Natural killer cell (primary cell): ENCODE data around the gene RIC3. TPM values are rescaled to one million over a fixed set of nuclear protein-coding genes. Genes with fewer than 3 reads are reported as not detected.

ENCODE experiments used
- ATAC-seq, 3 donors: fragments of 150-1000 bp in 2 of 3; fragments of 200-7000 bp in 1 of 3; cut with Tn5 transposase; 1 replicate in 1 of 3; 2 replicates in 2 of 3; pipeline ENCODE4 v1.10.0; 2021; ENCODE audit warnings: mild to moderate bottlenecking in 2 of 3, moderate library complexity in 2 of 3
- DNase-seq, 2 donors: peaks; one replicate each; pipeline versions ENCODE4 v3.0.0 to v3.0.0-alpha.2; 2013 to 2021; ENCODE audit warnings: mixed read lengths in 1 of 2
- H3K27ac ChIP-seq: one replicate; pipeline ENCODE4 v1.5.1; 2013; ENCODE audit warnings: mild to moderate bottlenecking, low read length
- H3K27me3 ChIP-seq: one replicate; pipeline ENCODE4 v1.6.1; 2013; ENCODE audit warnings: low read length; ENCODE audit not compliant: control insufficient read depth, insufficient read depth
- H3K36me3 ChIP-seq: one replicate; pipeline ENCODE4 v1.6.1; 2013; ENCODE audit warnings: low read length; ENCODE audit not compliant: control insufficient read depth, insufficient read depth
- H3K4me1 ChIP-seq: one replicate; pipeline ENCODE4 v1.6.1; 2013; ENCODE audit warnings: low read length; ENCODE audit not compliant: control insufficient read depth, insufficient read depth
- H3K4me3 ChIP-seq: one replicate; pipeline ENCODE4 v1.5.1; 2013; ENCODE audit warnings: low read length
- H3K9me3 ChIP-seq: one replicate; pipeline ENCODE4 v1.6.1; 2013; ENCODE audit warnings: low read length; ENCODE audit not compliant: control insufficient read depth, insufficient read depth
- H3K27ac Mint-ChIP-seq, 2 donors: one replicate each; pipeline ENCODE4 v1.8.0; 2022; ENCODE audit warnings: mild to moderate bottlenecking in 2 of 2, mixed read lengths in 2 of 2, moderate library complexity in 1 of 2
- H3K27me3 Mint-ChIP-seq, 2 donors: one replicate each; pipeline ENCODE4 v1.8.0; 2022; ENCODE audit warnings: low read depth in 2 of 2, mixed read lengths in 2 of 2
- H3K36me3 Mint-ChIP-seq: one replicate; pipeline ENCODE4 v1.8.0; 2022; ENCODE audit warnings: mixed read lengths
- H3K4me1 Mint-ChIP-seq, 2 donors: one replicate each; pipeline ENCODE4 v1.8.0; 2022; ENCODE audit warnings: mixed read lengths in 2 of 2
- H3K4me3 Mint-ChIP-seq: one replicate; pipeline ENCODE4 v1.8.0; 2022; ENCODE audit warnings: mild to moderate bottlenecking, moderate library complexity, mixed read lengths
- H3K9me3 Mint-ChIP-seq, 2 donors: one replicate each; pipeline ENCODE4 v1.8.0; 2022; ENCODE audit warnings: mixed read lengths in 2 of 2
- WGBS: methylation state at CpG from one replicate; pipeline ENCODE4 v1.1.7; 2013; ENCODE audit warnings: missing lambda C conversion rate; ENCODE audit not compliant: insufficient coverage; 5-methylcytosine and 5-hydroxymethylcytosine counted together
- intact Hi-C: fragments of 100-400 bp; cut with micrococcal nuclease; formaldehyde crosslinking; loops from one replicate; pipeline ENCODE4 v1.14.2; 2022
- total RNA-seq, 4 donors: library from RNA; stranded (reverse); fragments of 120-200 nt in 1 of 4; gene quantifications; one replicate each; pipeline versions ENCODE4 v1.2.3 to v1.2.4, GENCODE V29; 2013 to 2022
- TF ChIP-seq, protein P1 (sequence below): fragments of 200-600 bp; IDR thresholded peaks from one replicate; pipeline ENCODE4 v1.8.0; 2022; ENCODE audit warnings: antibody characterized with exemption

RIC3 gene
- total RNA-seq, 3 donors from 2014 or later (not counting 1 experiment from before 2014, with no cell fraction given) = 3.5 to 4.7 (median 3.6) TPM

DNA sequence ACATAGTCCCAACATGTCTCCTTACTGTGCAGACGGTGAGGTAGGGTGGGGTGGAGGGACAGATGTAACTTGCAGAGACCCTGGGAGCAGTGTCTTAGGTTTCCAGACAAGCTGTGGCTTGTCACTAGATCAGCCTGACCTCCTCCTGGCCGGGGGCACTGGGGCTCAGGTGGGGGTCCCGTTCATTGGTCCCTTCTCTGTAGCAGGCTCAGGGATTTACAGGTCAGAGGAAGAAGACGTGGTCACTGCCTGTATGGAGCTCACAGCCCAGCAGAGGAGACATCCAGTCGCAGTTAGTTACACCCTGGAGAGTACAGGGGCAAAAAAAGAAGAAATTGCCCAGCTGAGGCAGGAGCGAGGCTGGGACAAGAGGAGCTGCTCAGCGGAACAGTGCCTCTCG, 109.8 kb downstream of the RIC3 start:
- no peaks in the 10 kb centered on the region for H3K27me3 ChIP-seq
- H3K36me3 ChIP-seq = no peaks in the 10 kb centered on the region
- Mint-ChIP-seq H3K36me3 (no peaks in the 10 kb centered on the region), H3K4me1 (no peaks in the 10 kb centered on the region), H3K27me3 (peaks cover 0 to 6% of the 10 kb centered on the region in 2 donors), H3K27ac (no peak overlapping the region), H3K9me3 (no peaks in the 10 kb centered on the region), H3K4me3 (no peak overlapping the region)
- no peaks in the 10 kb centered on the region for H3K4me1 ChIP-seq
- TF ChIP-seq, protein P1, sequence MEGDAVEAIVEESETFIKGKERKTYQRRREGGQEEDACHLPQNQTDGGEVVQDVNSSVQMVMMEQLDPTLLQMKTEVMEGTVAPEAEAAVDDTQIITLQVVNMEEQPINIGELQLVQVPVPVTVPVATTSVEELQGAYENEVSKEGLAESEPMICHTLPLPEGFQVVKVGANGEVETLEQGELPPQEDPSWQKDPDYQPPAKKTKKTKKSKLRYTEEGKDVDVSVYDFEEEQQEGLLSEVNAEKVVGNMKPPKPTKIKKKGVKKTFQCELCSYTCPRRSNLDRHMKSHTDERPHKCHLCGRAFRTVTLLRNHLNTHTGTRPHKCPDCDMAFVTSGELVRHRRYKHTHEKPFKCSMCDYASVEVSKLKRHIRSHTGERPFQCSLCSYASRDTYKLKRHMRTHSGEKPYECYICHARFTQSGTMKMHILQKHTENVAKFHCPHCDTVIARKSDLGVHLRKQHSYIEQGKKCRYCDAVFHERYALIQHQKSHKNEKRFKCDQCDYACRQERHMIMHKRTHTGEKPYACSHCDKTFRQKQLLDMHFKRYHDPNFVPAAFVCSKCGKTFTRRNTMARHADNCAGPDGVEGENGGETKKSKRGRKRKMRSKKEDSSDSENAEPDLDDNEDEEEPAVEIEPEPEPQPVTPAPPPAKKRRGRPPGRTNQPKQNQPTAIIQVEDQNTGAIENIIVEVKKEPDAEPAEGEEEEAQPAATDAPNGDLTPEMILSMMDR = no peak
- no peaks in the 10 kb centered on the region for H3K9me3 ChIP-seq
- no peak overlapping the region for H3K4me3 ChIP-seq
- WGBS = 85% methylated on average over 7 of the region's 8 CpGs
- no peak overlapping the region for H3K27ac ChIP-seq
- DNase-seq (no peak), ATAC-seq (no peak)
- intact Hi-C loops = no loop called here

GRCh38 chr11:8058216-8058615, 110.6 kb downstream of the RIC3 start:
- Histone ChIP-seq H3K27me3 (no peaks in the 10 kb centered on the region), H3K4me3 (no peak overlapping the region), H3K9me3 (no peaks in the 10 kb centered on the region), H3K27ac (no peak overlapping the region), H3K4me1 (no peaks in the 10 kb centered on the region), H3K36me3 (no peaks in the 10 kb centered on the region)
- WGBS = 93% methylated on average over 8 of the region's 9 CpGs
- Mint-ChIP-seq H3K27me3 (peaks cover 0 to 6% of the 10 kb centered on the region in 2 donors), H3K4me3 (no peak overlapping the region), H3K4me1 (no peaks in the 10 kb centered on the region), H3K9me3 (no peaks in the 10 kb centered on the region), H3K36me3 (no peaks in the 10 kb centered on the region), H3K27ac (no peak overlapping the region)
- intact Hi-C loops = no loop called here
- DNase-seq (no peak), ATAC-seq (no peak)
- TF ChIP-seq, protein P1 = no peak

GRCh38 chr11:8056810-8057463, 111.9 kb downstream of the RIC3 start:
- TF ChIP-seq, protein P1 = no peak
- intact Hi-C loops = no loop called here
- DNase-seq (no peak), ATAC-seq (no peak)
- Mint-ChIP-seq H3K27me3 (peaks cover under 1 to 5% of the 10 kb centered on the region in 2 donors), H3K4me3 (no peak overlapping the region), H3K9me3 (no peaks in the 10 kb centered on the region), H3K4me1 (no peaks in the 10 kb centered on the region), H3K27ac (no peak overlapping the region), H3K36me3 (no peaks in the 10 kb centered on the region)
- Histone ChIP-seq H3K9me3 (no peaks in the 10 kb centered on the region), H3K4me3 (no peak overlapping the region), H3K27me3 (no peaks in the 10 kb centered on the region), H3K27ac (no peak overlapping the region), H3K4me1 (no peaks in the 10 kb centered on the region), H3K36me3 (no peaks in the 10 kb centered on the region)
- WGBS = 81% methylated on average over 11 of the region's 12 CpGs

Other genes with a start within 250 kb of the RIC3 start
- not detected for gene OR10A6, start 237.8 kb downstream of the RIC3 start, total RNA-seq
- gene OR10A3, start 227.3 kb downstream of the RIC3 start, total RNA-seq = not detected
- not detected for gene NLRP10, start 203.6 kb downstream of the RIC3 start, total RNA-seq
- gene EIF3F, start 181.7 kb downstream of the RIC3 start, total RNA-seq = 100 to 1,000 TPM; 232 to 250 (median 247) TPM
- gene TUB, start 87.8 kb downstream of the RIC3 start, total RNA-seq = not detected
- not detected for gene LMO1, start 94.9 kb upstream of the RIC3 start, total RNA-seq